ENCODE measurements around the gene CELF2. TPM values are rescaled to one million over a fixed set of nuclear protein-coding genes. Genes with fewer than 3 reads are reported as not detected.

CELF2 gene
- total RNA-seq, 4 donors from 2014 or later, result 30.0 to 56.6 (median 43.3) TPM

GRCh38 chr10:11318826-11319598 is 301.3 kb downstream of the CELF2 start:
- ATAC-seq, result no peak

DNA sequence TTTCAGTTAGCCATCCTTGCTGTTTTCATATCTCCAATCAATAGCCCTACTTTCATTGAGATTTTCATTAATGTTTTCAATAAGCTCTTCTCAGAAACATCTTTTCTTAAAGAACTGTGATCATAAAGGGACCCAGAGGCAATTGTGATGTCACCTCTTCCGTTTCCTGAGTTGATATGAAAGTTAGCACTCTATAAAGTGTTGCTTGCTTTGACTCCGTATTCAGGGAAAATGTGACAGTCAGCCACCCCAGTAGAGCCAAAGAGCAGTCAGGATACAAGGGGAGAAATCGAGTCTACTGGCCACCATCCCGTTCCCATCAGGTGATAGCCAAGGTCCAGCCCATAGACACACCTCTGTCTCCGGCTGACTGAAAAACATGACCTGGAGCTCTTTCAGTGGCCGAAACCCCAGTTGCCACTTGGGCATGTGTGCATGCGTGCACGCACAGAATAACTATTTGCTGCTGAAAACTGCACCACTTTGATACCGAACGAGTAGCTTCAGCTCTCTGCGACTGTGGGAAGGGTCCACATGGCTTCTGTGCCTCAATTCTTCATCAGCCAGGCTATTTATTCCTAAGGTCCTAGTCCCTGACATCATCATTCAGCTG is 302.4 kb downstream of the CELF2 start:
- intact Hi-C loops (cut with DNase I; ENCODE audit: low total_unique reads), result no loop called here
- H3K4me1 ChIP-seq, result no peaks in the 10 kb centered on the region
- no peak overlapping the region for H3K4me3 ChIP-seq
- H3K27me3 ChIP-seq, result no peaks in the 10 kb centered on the region
- ATAC-seq (no peak), DNase-seq (no peak)
- H3K9me3 ChIP-seq, result no peaks in the 10 kb centered on the region
- no peak for TF ChIP-seq POLR2A (IDR thresholded peaks at IDR 0.05)
- TF ChIP-seq, protein P1, sequence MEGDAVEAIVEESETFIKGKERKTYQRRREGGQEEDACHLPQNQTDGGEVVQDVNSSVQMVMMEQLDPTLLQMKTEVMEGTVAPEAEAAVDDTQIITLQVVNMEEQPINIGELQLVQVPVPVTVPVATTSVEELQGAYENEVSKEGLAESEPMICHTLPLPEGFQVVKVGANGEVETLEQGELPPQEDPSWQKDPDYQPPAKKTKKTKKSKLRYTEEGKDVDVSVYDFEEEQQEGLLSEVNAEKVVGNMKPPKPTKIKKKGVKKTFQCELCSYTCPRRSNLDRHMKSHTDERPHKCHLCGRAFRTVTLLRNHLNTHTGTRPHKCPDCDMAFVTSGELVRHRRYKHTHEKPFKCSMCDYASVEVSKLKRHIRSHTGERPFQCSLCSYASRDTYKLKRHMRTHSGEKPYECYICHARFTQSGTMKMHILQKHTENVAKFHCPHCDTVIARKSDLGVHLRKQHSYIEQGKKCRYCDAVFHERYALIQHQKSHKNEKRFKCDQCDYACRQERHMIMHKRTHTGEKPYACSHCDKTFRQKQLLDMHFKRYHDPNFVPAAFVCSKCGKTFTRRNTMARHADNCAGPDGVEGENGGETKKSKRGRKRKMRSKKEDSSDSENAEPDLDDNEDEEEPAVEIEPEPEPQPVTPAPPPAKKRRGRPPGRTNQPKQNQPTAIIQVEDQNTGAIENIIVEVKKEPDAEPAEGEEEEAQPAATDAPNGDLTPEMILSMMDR (IDR thresholded peaks at IDR 0.05 in 4 of 5, conservative IDR thresholded peaks at IDR 0.05 in 1 of 5), result no peak
- no peak overlapping the region for H3K27ac ChIP-seq
- in situ Hi-C loops (cut with MboI; ENCODE audit: low sequenced_read_pairs in 4 of 4), result no loop called here
- H3K36me3 ChIP-seq, result peaks cover 0 to 31% of the 10 kb centered on the region in 2 donors

More at GRCh38 chr10:11318826-11319598, 301.3 kb downstream of the CELF2 start:
- Histone ChIP-seq H3K36me3 (peaks cover 0 to 32% of the 10 kb centered on the region in 2 donors), H3K27ac (no peak overlapping the region), H3K9me3 (no peaks in the 10 kb centered on the region), H3K4me1 (no peaks in the 10 kb centered on the region), H3K27me3 (no peaks in the 10 kb centered on the region), H3K4me3 (no peak overlapping the region)
- no peak for TF ChIP-seq POLR2A (IDR thresholded peaks at IDR 0.05)
- TF ChIP-seq, protein P1 (IDR thresholded peaks at IDR 0.05 in 4 of 5, conservative IDR thresholded peaks at IDR 0.05 in 1 of 5), result peak in 1 of 5 experiments; percentile 22
- in situ Hi-C loops (cut with MboI; ENCODE audit: low sequenced_read_pairs in 4 of 4), result no loop called here
- intact Hi-C loops (cut with DNase I; ENCODE audit: low total_unique reads), result no loop called here
- DNase-seq, result no peak

DNA sequence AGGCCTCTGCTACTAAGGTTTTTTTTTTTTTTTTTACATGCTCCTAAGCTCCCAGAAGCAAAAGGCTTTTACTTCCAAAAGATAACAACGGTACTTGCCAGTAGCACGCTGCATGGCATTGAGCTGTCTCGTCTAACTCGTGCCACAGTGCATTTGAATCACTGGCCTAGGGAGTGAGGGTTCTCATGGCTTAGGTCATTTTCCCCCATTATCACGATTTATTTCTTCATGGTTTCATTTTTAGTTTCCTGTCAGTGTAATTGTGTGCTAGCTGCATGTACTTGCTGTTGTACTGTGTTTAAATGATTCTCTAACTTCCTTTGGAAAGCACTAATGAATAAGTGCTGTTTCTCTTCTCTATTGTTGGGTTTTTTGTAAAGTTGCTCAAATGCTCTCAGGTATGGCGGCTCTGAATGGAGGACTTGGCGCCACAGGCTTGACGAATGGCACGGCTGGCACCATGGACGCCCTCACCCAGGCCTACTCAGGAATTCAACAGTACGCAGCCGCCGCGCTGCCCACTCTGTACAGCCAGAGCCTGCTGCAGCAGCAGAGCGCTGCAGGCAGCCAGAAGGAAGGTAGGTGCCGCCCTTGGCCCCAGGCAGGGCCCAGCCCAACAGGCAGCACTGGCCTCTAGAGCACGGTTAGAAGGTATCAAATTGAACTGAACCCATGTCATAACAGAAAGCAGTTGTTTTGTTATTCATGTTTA is 303.3 kb downstream of the CELF2 start:
- in situ Hi-C loops (cut with MboI; ENCODE audit: low sequenced_read_pairs in 4 of 4), result no loop called here
- no peak for TF ChIP-seq POLR2A (IDR thresholded peaks at IDR 0.05)
- TF ChIP-seq, protein P1 (IDR thresholded peaks at IDR 0.05 in 4 of 5, conservative IDR thresholded peaks at IDR 0.05 in 1 of 5), result no peak
- peaks cover 0 to 39% of the 10 kb centered on the region in 2 donors for H3K36me3 ChIP-seq

DNA sequence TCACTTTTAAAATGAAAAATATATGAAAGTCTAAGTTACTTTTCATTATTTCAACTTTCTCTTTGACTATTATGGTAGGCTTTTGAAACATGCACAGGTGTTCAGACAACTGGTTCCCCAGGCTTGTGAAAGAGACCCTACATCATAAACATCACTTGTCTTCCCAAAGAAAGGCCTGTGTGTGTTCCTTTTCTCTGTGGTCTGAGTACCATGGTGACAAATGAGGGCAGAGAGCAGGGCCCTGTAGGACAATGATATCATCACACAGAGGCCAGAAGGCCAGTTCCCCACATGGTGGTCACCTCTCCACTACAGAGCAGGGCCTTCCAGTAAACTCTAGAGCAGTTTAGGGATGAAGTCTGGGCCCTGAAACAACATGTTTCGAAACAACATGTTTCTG is 305.0 kb downstream of the CELF2 start:
- Histone ChIP-seq H3K27ac (no peak overlapping the region), H3K36me3 (peaks cover 0 to 48% of the 10 kb centered on the region in 2 donors), H3K4me1 (peaks cover 0 to under 1% of the 10 kb centered on the region in 2 donors), H3K9me3 (no peaks in the 10 kb centered on the region), H3K27me3 (no peaks in the 10 kb centered on the region), H3K4me3 (no peak overlapping the region)
- DNase-seq (no peak), ATAC-seq (no peak)
- TF ChIP-seq POLR2A (IDR thresholded peaks at IDR 0.05), result no peak
- TF ChIP-seq, protein P1 (IDR thresholded peaks at IDR 0.05 in 4 of 5, conservative IDR thresholded peaks at IDR 0.05 in 1 of 5), result no peak
- in situ Hi-C loops (cut with MboI; ENCODE audit: low sequenced_read_pairs in 4 of 4), result no loop called here
- intact Hi-C loops (cut with DNase I; ENCODE audit: low total_unique reads), result no loop called here

More for the DNA sequence above, 303.3 kb downstream of the CELF2 start:
- Histone ChIP-seq H3K4me1 (no peaks in the 10 kb centered on the region), H3K27me3 (no peaks in the 10 kb centered on the region), H3K4me3 (no peak overlapping the region), H3K27ac (no peak overlapping the region), H3K9me3 (no peaks in the 10 kb centered on the region)
- intact Hi-C loops (cut with DNase I; ENCODE audit: low total_unique reads), result no loop called here
- ATAC-seq (no peak), DNase-seq (no peak)
